ENCODE results near the gene CCDC8. TPM values are rescaled to one million over a fixed set of nuclear protein-coding genes. Genes with fewer than 3 reads are reported as not detected.

Gene CCDC8
- total RNA-seq, 3 donors from 2014 or later, result 0.75 to 3.4 (median 1.7) TPM

DNA sequence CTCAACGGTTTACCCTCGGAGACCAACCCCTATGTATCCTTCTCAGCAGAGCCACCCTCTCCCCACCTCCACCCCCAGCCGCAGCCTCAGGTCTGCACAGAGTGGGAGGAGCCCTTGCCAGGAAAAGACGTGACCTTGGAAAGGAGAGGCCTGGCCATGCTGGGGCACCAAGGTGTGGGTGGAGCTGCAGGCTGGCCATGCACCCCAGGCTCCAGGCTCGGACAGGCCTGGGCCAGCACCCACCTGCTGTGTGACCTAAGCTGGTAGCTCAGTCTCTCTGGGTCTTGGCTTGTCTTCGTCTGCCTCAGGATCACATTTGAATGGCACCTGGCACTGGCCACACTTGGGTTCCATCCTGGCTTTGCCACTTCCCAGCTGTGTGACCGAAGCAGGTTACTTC lies 29.5 kb downstream of the CCDC8 start:
- no peak for ATAC-seq
- no peak overlapping the region for H3K4me3 ChIP-seq
- peaks cover 1% of the 10 kb centered on the region for H3K4me1 ChIP-seq (ENCODE audit: low read depth)
- no peaks in the 10 kb centered on the region for H3K36me3 ChIP-seq (ENCODE audit: low read depth)
- DNase-seq, result no peak
- intact Hi-C loops (cut with DNase I, micrococcal nuclease), result no loop called here
- TF ChIP-seq, protein P1, sequence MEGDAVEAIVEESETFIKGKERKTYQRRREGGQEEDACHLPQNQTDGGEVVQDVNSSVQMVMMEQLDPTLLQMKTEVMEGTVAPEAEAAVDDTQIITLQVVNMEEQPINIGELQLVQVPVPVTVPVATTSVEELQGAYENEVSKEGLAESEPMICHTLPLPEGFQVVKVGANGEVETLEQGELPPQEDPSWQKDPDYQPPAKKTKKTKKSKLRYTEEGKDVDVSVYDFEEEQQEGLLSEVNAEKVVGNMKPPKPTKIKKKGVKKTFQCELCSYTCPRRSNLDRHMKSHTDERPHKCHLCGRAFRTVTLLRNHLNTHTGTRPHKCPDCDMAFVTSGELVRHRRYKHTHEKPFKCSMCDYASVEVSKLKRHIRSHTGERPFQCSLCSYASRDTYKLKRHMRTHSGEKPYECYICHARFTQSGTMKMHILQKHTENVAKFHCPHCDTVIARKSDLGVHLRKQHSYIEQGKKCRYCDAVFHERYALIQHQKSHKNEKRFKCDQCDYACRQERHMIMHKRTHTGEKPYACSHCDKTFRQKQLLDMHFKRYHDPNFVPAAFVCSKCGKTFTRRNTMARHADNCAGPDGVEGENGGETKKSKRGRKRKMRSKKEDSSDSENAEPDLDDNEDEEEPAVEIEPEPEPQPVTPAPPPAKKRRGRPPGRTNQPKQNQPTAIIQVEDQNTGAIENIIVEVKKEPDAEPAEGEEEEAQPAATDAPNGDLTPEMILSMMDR (IDR thresholded peaks at IDR 0.05), result no peak
- H3K9me3 ChIP-seq, result no peaks in the 10 kb centered on the region

DNA sequence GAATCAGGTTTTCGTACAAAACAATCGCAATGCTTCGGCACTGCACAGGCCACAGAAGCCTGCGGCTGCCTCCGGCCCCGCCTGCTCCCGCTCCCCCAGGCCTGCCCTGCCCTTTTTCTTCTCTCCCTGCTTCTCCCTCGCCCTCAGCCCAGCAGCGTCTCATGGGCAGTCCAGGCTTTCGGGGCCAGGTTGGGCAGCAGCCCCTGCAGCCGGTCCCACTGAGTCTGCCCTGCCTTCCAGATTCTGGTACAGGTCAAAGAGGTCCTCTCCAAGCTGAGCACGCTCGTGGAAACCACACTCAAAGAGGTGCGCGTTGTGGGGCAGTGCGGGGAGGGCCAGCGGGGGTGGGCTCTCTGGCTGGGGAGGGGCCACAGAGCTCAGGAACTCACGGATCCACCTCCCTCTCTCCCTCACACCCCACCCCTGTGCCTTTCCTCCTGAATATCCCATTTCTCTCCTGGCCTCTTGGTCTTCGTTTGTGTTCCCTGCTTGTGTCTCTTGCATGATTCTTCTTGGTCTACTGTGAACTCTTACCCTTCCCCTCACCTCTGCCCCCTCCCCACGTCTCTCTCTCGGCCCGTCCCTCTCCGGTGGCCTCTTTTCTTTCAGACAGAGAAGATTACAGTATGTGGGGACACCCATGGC lies 30.1 kb downstream of the CCDC8 start:
- no peak for DNase-seq
- Histone ChIP-seq H3K36me3 (ENCODE audit: low read depth) (no peaks in the 10 kb centered on the region), H3K4me1 (ENCODE audit: low read depth) (peaks cover 3% of the 10 kb centered on the region), H3K9me3 (no peaks in the 10 kb centered on the region), H3K4me3 (no peak overlapping the region)
- TF ChIP-seq, protein P1 (IDR thresholded peaks at IDR 0.05), result no peak
- ATAC-seq, result no peak
- intact Hi-C loops (cut with DNase I, micrococcal nuclease), result no loop called here

- TF ChIP-seq, protein P1 (IDR thresholded peaks at IDR 0.05), result no peak
- no peak for ATAC-seq
- Histone ChIP-seq H3K4me1 (ENCODE audit: low read depth) (peaks cover 3% of the 10 kb centered on the region), H3K4me3 (no peak overlapping the region), H3K9me3 (no peaks in the 10 kb centered on the region), H3K36me3 (ENCODE audit: low read depth) (no peaks in the 10 kb centered on the region)
- intact Hi-C loops (cut with DNase I, micrococcal nuclease), result no loop called here
- no peak for DNase-seq
Observed at GRCh38 chr19:46381756-46382345, 31.5 kb downstream of the CCDC8 start.

GRCh38 chr19:46381346-46381745 lies 32.0 kb downstream of the CCDC8 start:
- H3K4me3 ChIP-seq, result no peak overlapping the region
- TF ChIP-seq, protein P1 (IDR thresholded peaks at IDR 0.05), result no peak
- DNase-seq, result no peak
- no peak for ATAC-seq
- H3K4me1 ChIP-seq (ENCODE audit: low read depth), result peaks cover 3% of the 10 kb centered on the region
- no peaks in the 10 kb centered on the region for H3K9me3 ChIP-seq
- intact Hi-C loops (cut with DNase I, micrococcal nuclease), result no loop called here
- no peaks in the 10 kb centered on the region for H3K36me3 ChIP-seq (ENCODE audit: low read depth)

GRCh38 chr19:46380690-46381089 lies 32.7 kb downstream of the CCDC8 start:
- Histone ChIP-seq H3K4me3 (no peak overlapping the region), H3K4me1 (ENCODE audit: low read depth) (peaks cover 3% of the 10 kb centered on the region), H3K9me3 (no peaks in the 10 kb centered on the region), H3K36me3 (ENCODE audit: low read depth) (no peaks in the 10 kb centered on the region)
- ATAC-seq (no peak), DNase-seq (no peak)
- TF ChIP-seq, protein P1 (IDR thresholded peaks at IDR 0.05), result no peak
- intact Hi-C loops (cut with DNase I, micrococcal nuclease), result no loop called here
